OCI-LY3 (cell line): ENCODE results near the gene ESYT1.

Experiments used
- H2AFZ ChIP-seq: fragments of 200-600, 300-600 bp; shearing (Covaris generic); 2 replicates; pipeline ENCODE4 v1.6.0; 2014; ENCODE audit warnings: antibody characterized with exemption, low read depth, low read length
- H3K27ac ChIP-seq: fragments of 200-600, 300-600 bp; sonication (generic); 2 replicates; pipeline ENCODE4 v1.5.1; 2014; ENCODE audit warnings: mild to moderate bottlenecking, low read length, moderate library complexity, mixed read lengths
- H3K27me3 ChIP-seq: fragments of 200-600, 300-600 bp; sonication (generic); 2 replicates; pipeline ENCODE4 v1.6.1; 2014; ENCODE audit warnings: low read depth, low read length, mixed read lengths
- H3K36me3 ChIP-seq: fragments of 200-600, 300-600 bp; sonication (generic); replicated peaks from 2 replicates; pipeline ENCODE3; 2014; ENCODE audit warnings: low read depth, low read length, mixed read lengths
- H3K4me1 ChIP-seq: fragments of 300-600, 200-600 bp; sonication (generic); 2 replicates; pipeline ENCODE4 v1.6.1; 2014; ENCODE audit warnings: low read length, mixed read lengths
- H3K4me2 ChIP-seq: fragments of 200-600, 300-600 bp; sonication (generic); 2 replicates; pipeline ENCODE4 v1.6.1; 2014; ENCODE audit warnings: low read length, mixed read lengths
- H3K4me3 ChIP-seq: fragments of 300-600, 200-600 bp; sonication (generic); 2 replicates; pipeline ENCODE4 v1.5.1; 2014; ENCODE audit warnings: antibody characterized with exemption, mild to moderate bottlenecking, low read length, moderate library complexity
- H3K79me2 ChIP-seq: fragments of 300-600, 200-600 bp; shearing (Covaris generic); 2 replicates; pipeline ENCODE4 v1.6.1; 2014; ENCODE audit warnings: mild to moderate bottlenecking, low read length, mixed read lengths
- H3K9ac ChIP-seq: fragments of 300-600, 200-600 bp; shearing (Covaris generic); 2 replicates; pipeline ENCODE4 v1.6.0; 2014; ENCODE audit warnings: mild to moderate bottlenecking, low read length, moderate library complexity
- H3K9me3 ChIP-seq: fragments of 200-600, 300-600 bp; shearing (Covaris generic); 2 replicates; pipeline ENCODE4 v1.6.1; 2014; ENCODE audit warnings: low read length, mixed read lengths; ENCODE audit not compliant: insufficient read depth
- H4K20me1 ChIP-seq: fragments of 200-600, 300-600 bp; sonication (generic); 2 replicates; pipeline ENCODE4 v1.6.1; 2016; ENCODE audit warnings: low read length, mixed read lengths; ENCODE audit not compliant: insufficient read depth
- CTCF ChIP-seq: fragments of 200-600, 300-600 bp; sonication (generic); IDR thresholded peaks from 2 replicates; pipeline ENCODE4 v1.5.1; 2014; ENCODE audit warnings: antibody characterized with exemption, low read length, low read depth
- EZH2phosphoT487 ChIP-seq: fragments of 200-600 bp; shearing (Covaris generic); IDR thresholded peaks from 2 replicates; pipeline ENCODE4 v1.6.1; 2018; ENCODE audit warnings: antibody characterized with exemption, mixed run types, low read depth

Gene ESYT1

DNA sequence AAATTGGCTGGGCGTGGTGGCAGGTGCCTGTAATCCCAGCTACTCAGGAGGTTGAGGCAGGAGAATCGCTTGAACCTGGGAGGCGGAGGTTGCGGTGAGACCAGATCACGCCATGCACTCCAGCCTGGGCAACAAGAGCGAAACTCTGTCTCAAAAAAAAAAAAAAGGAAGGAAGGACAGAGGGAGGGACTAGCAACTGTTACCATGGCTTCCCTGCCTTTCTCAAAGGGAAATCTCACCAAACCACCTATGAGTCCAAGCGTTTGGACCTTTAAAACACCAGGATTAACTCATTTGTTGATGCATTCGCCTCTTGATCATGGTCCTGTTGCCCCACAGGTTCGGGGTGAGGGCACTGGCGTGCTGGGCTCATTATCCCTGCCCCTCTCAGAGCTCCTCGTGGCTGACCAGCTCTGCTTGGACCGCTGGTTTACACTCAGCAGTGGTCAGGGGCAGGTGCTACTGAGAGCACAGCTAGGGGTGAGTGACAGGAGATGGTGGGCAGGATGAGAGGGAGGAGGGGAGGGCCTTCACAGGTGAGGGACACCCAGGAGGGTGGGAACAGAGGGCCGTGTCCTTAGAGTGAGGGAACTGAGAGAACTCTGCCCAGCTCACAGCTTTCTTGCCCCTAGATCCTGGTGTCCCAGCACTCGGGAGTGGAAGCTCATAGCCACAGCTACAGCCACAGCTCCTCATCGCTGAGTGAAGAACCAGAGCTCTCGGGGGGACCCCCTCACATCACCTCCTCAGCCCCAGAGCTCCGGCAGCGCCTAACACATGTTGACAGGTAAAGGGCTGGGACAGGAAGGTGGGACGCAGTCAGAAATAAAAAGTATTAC is 14.1 kb downstream of the ESYT1 start:
- no peaks in the 10 kb centered on the region for H3K4me1 ChIP-seq
- no peak overlapping the region for H3K4me2 ChIP-seq
- no peak overlapping the region for H3K27ac ChIP-seq
- no peaks in the 10 kb centered on the region for H3K79me2 ChIP-seq
- H4K20me1 ChIP-seq: no peaks in the 10 kb centered on the region
- H3K9me3 ChIP-seq: no peaks in the 10 kb centered on the region
- TF ChIP-seq CTCF: no peak
- TF ChIP-seq EZH2phosphoT487: no peak
- peaks cover 62% of the 10 kb centered on the region for H3K36me3 ChIP-seq
- no peak overlapping the region for H3K9ac ChIP-seq
- H2AFZ ChIP-seq: no peak overlapping the region
- no peaks in the 10 kb centered on the region for H3K27me3 ChIP-seq
- H3K4me3 ChIP-seq: no peak overlapping the region

- TF ChIP-seq CTCF (no peak), EZH2phosphoT487 (no peak)
- H3K4me2 ChIP-seq: no peak overlapping the region
- no peak overlapping the region for H3K27ac ChIP-seq
- no peaks in the 10 kb centered on the region for H3K4me1 ChIP-seq
- H3K4me3 ChIP-seq: no peak overlapping the region
- H2AFZ ChIP-seq: no peak overlapping the region
- H4K20me1 ChIP-seq: no peaks in the 10 kb centered on the region
- H3K9me3 ChIP-seq: no peaks in the 10 kb centered on the region
- H3K9ac ChIP-seq: no peak overlapping the region
- H3K27me3 ChIP-seq: no peaks in the 10 kb centered on the region
- no peaks in the 10 kb centered on the region for H3K79me2 ChIP-seq
- H3K36me3 ChIP-seq: peaks cover 52% of the 10 kb centered on the region
Observed at GRCh38 chr12:56143217-56143616, 15.2 kb downstream of the ESYT1 start.

- TF ChIP-seq EZH2phosphoT487 (no peak), CTCF (no peak)
- H4K20me1 ChIP-seq: no peaks in the 10 kb centered on the region
- H3K4me2 ChIP-seq: no peak overlapping the region
- no peaks in the 10 kb centered on the region for H3K79me2 ChIP-seq
- H3K36me3 ChIP-seq: peaks cover 45% of the 10 kb centered on the region
- H3K4me1 ChIP-seq: no peaks in the 10 kb centered on the region
- H3K9ac ChIP-seq: no peak overlapping the region
- no peaks in the 10 kb centered on the region for H3K27me3 ChIP-seq
- H2AFZ ChIP-seq: no peak overlapping the region
- no peaks in the 10 kb centered on the region for H3K9me3 ChIP-seq
- H3K4me3 ChIP-seq: no peak overlapping the region
- H3K27ac ChIP-seq: no peak overlapping the region
Observed at GRCh38 chr12:56143870-56144269, 15.8 kb downstream of the ESYT1 start.

DNA sequence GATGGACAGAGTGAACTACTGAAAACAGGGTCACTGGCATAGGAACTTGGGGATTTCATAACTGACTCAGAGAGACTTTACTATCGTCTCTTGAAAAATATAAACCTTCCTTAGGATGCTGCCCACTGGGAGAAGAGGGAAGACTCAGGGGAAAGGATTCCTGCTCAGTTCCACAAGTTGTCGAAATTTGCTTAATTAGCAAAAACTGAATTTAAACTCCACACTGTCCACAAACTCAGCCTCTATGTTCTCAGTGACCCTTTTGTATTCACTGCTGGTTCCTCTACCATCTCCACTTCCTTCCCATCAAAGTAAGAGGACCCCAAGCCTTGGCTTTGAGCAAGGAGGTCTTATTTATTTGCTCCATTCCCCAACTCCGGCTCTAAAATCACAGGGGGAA is 17.1 kb downstream of the ESYT1 start:
- H3K36me3 ChIP-seq: peaks cover 41% of the 10 kb centered on the region
- TF ChIP-seq CTCF: no peak
- no peak for TF ChIP-seq EZH2phosphoT487

More for the DNA sequence above, 17.1 kb downstream of the ESYT1 start:
- no peak overlapping the region for H3K4me2 ChIP-seq
- H3K4me3 ChIP-seq: no peak overlapping the region
- H3K79me2 ChIP-seq: no peaks in the 10 kb centered on the region
- no peaks in the 10 kb centered on the region for H4K20me1 ChIP-seq
- no peak overlapping the region for H3K27ac ChIP-seq
- H3K4me1 ChIP-seq: no peaks in the 10 kb centered on the region
- H3K9ac ChIP-seq: no peak overlapping the region
- H3K9me3 ChIP-seq: no peaks in the 10 kb centered on the region
- H2AFZ ChIP-seq: no peak overlapping the region
- H3K27me3 ChIP-seq: no peaks in the 10 kb centered on the region
